Loucy (cell line): ENCODE measurements around the gene PHF14.
A peak's percentile ranks its signal among the peaks of the same experiment; 100 is the strongest.

ENCODE experiments used
- H2AFZ ChIP-seq: fragments of 200-600 bp; sonication (generic); 2 replicates; pipeline ENCODE4 v1.6.0; 2016; ENCODE audit warnings: antibody characterized with exemption, mild to moderate bottlenecking, low read length, moderate library complexity
- H3F3A ChIP-seq: fragments of 200-600 bp; 2 replicates; pipeline ENCODE4 v1.6.0; 2016; ENCODE audit warnings: antibody characterized with exemption, low read depth, mild to moderate bottlenecking
- H3K27me3 ChIP-seq: fragments of 200-600 bp; sonication (generic); 2 replicates; pipeline ENCODE4 v1.6.1; 2014; ENCODE audit warnings: low read length, mild to moderate bottlenecking; ENCODE audit not compliant: insufficient read depth, poor library complexity, severe bottlenecking
- H3K36me3 ChIP-seq: fragments of 200-600 bp; sonication (generic); 2 replicates; pipeline ENCODE4 v1.6.1; 2016; ENCODE audit warnings: low read length; ENCODE audit not compliant: insufficient read depth
- H3K4me1 ChIP-seq: fragments of 200-600 bp; sonication (generic); 2 replicates; pipeline ENCODE4 v1.5.1; 2014; ENCODE audit warnings: low read length, mild to moderate bottlenecking; ENCODE audit not compliant: insufficient read depth, poor library complexity, severe bottlenecking
- H3K4me2 ChIP-seq: fragments of 200-600 bp; sonication (generic); 2 replicates; pipeline ENCODE4 v1.6.0; 2014; ENCODE audit warnings: antibody characterized with exemption, low read length, low read depth, mild to moderate bottlenecking; ENCODE audit not compliant: poor library complexity, severe bottlenecking
- H3K4me3 ChIP-seq: fragments of 200-600 bp; sonication (generic); 2 replicates; pipeline ENCODE4 v1.5.1; 2014; ENCODE audit warnings: low read length, mild to moderate bottlenecking, mixed read lengths; ENCODE audit not compliant: poor library complexity, severe bottlenecking
- H3K79me2 ChIP-seq: fragments of 200-600 bp; sonication (generic); 2 replicates; pipeline ENCODE4 v1.6.1; 2014; ENCODE audit warnings: low read length; ENCODE audit not compliant: insufficient read depth
- H3K9ac ChIP-seq: fragments of 200-600 bp; sonication (generic); 2 replicates; pipeline ENCODE4 v1.6.0; 2014; ENCODE audit warnings: mild to moderate bottlenecking, low read depth, low read length, moderate library complexity; ENCODE audit not compliant: poor library complexity, severe bottlenecking
- H3K9me2 ChIP-seq: fragments of 200-600 bp; sonication (generic); replicated peaks from 2 replicates; pipeline ENCODE4 v1.6.1; 2016; ENCODE audit warnings: low read depth, low read length, mixed read lengths
- H3K9me3 ChIP-seq: fragments of 200-600 bp; sonication (generic); 2 replicates; pipeline ENCODE4 v1.6.1; 2014; ENCODE audit warnings: mild to moderate bottlenecking, antibody characterized with exemption, low read length, low read depth; ENCODE audit not compliant: insufficient read depth
- H4K20me1 ChIP-seq: fragments of 200-600 bp; sonication (generic); 2 replicates; pipeline ENCODE4 v1.6.0; 2014; ENCODE audit warnings: antibody characterized with exemption, low read length, mild to moderate bottlenecking; ENCODE audit not compliant: insufficient read depth, poor library complexity, severe bottlenecking
- CTCF ChIP-seq: fragments of 200-600 bp; sonication (generic); conservative IDR thresholded peaks from 2 replicates; pipeline ENCODE4 v1.5.1; 2014; ENCODE audit warnings: mild to moderate bottlenecking, antibody characterized with exemption, low read length
- EZH2phosphoT487 ChIP-seq: fragments of 200-600 bp; IDR thresholded peaks from 2 replicates; pipeline ENCODE4 v1.6.1; 2018; ENCODE audit warnings: antibody characterized with exemption, mild to moderate bottlenecking, moderate library complexity, borderline replicate concordance

The PHF14 gene

GRCh38 chr7:10939237-10939910 is 34.3 kb upstream of the PHF14 start:
- Histone ChIP-seq H3F3A (no peaks in the 10 kb centered on the region), H3K36me3 (peaks cover 8% of the 10 kb centered on the region; the same call in 1 of the 2 replicates), H3K9me2 (no peaks in the 10 kb centered on the region), H3K79me2 (peaks cover 54% of the 10 kb centered on the region), H3K9me3 (no peaks in the 10 kb centered on the region), H2AFZ (peak overlapping the region; percentile 86), H3K4me3 (peak overlapping the region; percentile 91), H3K4me1 (peaks cover 50% of the 10 kb centered on the region), H3K27me3 (no peaks in the 10 kb centered on the region), H4K20me1 (peaks cover 42% of the 10 kb centered on the region), H3K4me2 (peak overlapping the region; percentile 92), H3K9ac (peak overlapping the region; percentile 98)
- TF ChIP-seq CTCF (no peak), EZH2phosphoT487 (no peak)

- peak overlapping the region; percentile 88 for H2AFZ ChIP-seq
- H3K36me3 ChIP-seq = peaks cover 8% of the 10 kb centered on the region; the same call in 1 of the 2 replicates
- H3K27me3 ChIP-seq = no peaks in the 10 kb centered on the region
- H4K20me1 ChIP-seq = peaks cover 36% of the 10 kb centered on the region
- no peaks in the 10 kb centered on the region for H3K9me3 ChIP-seq
- H3K9me2 ChIP-seq = no peaks in the 10 kb centered on the region
- H3K9ac ChIP-seq = peak overlapping the region; percentile 98
- TF ChIP-seq EZH2phosphoT487 (no peak), CTCF (no peak)
- peaks cover 48% of the 10 kb centered on the region for H3K79me2 ChIP-seq
- peaks cover 50% of the 10 kb centered on the region for H3K4me1 ChIP-seq
- peak overlapping the region; percentile 91 for H3K4me3 ChIP-seq
- peak overlapping the region; percentile 92 for H3K4me2 ChIP-seq
- H3F3A ChIP-seq = no peaks in the 10 kb centered on the region
Measured at GRCh38 chr7:10939911-10940703, 33.6 kb upstream of the PHF14 start.

GRCh38 chr7:10940704-10941355 is 32.8 kb upstream of the PHF14 start:
- Histone ChIP-seq H3F3A (no peaks in the 10 kb centered on the region), H3K79me2 (peaks cover 41% of the 10 kb centered on the region), H3K4me3 (peak overlapping the region; percentile 91), H3K4me2 (peak overlapping the region; percentile 92), H3K9ac (peak overlapping the region; percentile 82), H4K20me1 (peaks cover 31% of the 10 kb centered on the region), H3K9me2 (no peaks in the 10 kb centered on the region), H3K27me3 (no peaks in the 10 kb centered on the region), H3K36me3 (peaks cover 8% of the 10 kb centered on the region; the same call in 1 of the 2 replicates), H3K4me1 (peaks cover 44% of the 10 kb centered on the region), H2AFZ (peak overlapping the region; percentile 88), H3K9me3 (no peaks in the 10 kb centered on the region)
- TF ChIP-seq CTCF = no peak
- TF ChIP-seq EZH2phosphoT487 = no peak
